Measurements from ENCODE around the gene NPBWR2. TPM values are rescaled to one million over a fixed set of nuclear protein-coding genes. Genes with fewer than 3 reads are reported as not detected.

Gene NPBWR2
- polyA plus RNA-seq, 5 donors, result not detected

DNA sequence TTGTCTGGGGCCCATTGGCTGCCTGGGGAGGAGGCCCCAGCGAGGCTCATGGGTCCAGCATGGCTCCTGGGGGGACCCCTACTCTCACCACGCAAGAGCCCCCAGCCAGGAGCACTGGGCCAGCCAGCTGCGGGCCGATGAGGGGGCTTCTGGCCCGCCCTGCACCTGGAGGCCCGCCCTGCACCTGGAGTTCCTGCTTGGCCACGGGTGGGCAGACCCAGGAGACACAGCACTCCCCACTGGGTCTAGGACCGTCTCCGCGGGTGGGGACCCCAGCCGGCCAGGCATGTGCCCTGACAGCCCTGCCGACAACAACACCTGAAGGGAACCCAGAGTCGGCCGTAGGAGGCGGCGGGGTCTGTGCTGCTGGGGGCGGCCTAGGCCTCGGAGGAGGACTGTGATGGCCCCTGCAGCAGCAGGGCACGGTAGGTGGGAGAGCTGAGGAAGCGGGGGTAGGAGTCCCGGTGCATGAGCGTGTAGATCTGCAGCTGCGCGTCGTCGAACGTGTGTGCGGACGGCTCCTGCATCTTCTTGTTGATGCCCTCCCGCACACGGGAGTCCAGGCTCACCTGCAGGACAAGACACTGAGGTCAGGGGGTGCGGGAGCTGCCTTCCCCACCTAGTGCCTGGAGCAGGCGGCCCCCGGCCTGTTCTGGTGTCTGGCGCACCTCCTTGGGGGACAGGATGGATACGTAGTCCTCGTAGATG, 33.7 kb downstream of the NPBWR2 start:
- no peak for DNase-seq

DNA sequence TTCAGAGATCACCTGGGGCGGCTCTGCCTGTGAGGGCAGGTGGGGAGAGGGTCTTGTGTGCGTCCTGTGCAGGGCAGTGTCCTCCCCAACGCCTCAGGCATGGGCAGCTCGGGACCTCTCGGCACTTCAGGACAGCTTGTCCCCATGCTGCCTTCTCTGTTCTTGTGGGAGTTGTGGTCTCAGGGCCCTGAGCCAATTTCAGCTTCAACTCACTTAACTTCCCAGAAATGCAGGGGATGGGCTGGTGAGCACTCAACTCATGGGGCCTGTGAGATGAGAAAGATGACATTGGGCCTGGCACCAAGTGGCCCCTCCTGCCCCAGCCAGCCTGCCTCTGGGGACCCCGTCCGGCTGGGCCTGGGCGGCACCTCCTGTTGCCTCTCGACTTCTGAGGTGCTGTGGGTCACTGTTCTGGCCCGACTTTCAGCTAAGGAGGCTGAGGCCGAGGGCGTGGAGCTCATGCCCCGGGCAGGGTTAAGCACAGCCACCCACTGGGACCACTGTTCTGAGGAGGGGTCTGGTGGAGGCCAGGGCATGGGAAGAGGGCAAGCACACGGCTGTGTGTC, 34.8 kb downstream of the NPBWR2 start:
- no peak for DNase-seq

DNA sequence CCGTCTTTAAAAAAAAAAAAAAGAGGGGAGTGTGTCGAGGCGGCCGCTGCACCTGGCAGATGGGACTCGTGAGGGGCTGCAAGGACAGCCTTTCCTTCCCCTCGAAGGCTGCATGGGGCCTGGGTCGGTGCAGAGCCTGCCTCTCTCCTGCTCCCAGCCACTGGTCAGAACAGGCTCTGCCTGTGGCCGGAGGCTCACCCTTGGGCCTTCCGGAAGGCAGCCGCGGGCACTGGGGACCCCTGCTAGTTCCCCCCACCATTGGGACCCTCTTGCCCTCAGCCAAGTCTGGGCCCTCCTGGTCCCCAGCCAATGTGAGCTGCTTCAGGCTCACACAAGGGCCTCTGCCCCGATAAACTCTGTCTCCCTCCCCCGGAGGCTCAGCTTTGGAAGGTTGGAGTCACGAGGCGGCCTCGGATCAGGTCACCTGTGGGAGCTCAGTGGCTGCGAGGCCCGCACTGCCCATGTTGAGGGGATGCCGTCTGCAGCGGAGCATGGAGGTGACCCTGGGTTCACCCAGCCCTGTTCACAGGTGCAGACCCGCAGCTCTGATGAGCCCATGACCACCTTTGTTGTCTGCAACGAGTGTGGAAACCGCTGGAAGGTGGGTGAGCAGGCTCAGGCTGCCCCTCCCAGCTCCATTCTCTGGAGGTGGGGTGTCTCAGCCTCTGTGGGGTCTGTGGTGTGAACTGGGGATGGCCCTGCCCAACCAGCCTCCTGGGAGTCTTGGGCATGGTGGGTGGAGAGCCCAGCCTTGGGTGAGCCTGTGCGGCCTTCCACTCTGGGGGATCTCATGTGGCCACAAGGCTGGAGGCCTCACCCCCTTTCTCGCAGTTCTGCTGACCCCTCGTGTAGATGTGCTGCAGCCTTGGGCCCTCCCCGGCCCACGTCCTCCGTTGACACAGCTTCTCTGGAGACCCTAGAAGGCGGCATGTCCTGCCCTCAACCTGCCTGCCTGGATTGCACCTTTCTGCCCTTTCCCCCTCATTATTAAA, 35.7 kb downstream of the NPBWR2 start:
- no peak for DNase-seq

DNA sequence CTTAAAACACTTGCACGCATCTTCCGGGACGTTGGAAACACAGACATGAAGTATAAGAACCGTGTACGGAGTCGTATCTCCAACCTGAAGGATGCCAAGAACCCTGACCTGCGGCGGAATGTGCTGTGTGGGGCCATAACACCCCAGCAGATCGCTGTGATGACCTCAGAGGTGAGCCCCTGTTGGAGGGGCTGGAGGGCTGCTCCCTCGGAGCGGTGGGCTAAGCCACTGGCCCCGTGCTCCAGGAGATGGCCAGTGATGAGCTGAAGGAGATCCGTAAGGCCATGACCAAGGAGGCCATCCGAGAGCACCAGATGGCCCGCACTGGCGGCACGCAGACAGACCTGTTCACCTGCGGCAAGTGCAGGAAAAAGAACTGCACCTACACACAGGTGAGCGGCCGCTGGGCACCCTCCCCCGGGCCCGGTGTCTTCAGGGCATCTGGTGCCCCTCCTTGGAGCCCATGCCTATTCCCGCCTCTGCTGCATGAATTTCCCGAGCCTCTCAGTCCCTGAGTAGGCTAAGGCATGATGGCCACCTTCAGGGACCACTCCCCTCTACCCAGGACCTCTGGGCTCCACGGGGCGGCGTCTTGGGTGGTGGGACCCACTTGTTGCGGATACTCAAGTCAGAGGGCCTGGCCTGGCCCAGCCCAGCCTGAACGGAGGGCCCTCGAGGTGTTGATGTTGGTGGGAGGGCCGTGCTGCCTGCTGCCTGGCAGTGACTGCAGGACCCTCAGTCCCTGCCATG, 36.9 kb downstream of the NPBWR2 start:
- no peak for DNase-seq

DNA sequence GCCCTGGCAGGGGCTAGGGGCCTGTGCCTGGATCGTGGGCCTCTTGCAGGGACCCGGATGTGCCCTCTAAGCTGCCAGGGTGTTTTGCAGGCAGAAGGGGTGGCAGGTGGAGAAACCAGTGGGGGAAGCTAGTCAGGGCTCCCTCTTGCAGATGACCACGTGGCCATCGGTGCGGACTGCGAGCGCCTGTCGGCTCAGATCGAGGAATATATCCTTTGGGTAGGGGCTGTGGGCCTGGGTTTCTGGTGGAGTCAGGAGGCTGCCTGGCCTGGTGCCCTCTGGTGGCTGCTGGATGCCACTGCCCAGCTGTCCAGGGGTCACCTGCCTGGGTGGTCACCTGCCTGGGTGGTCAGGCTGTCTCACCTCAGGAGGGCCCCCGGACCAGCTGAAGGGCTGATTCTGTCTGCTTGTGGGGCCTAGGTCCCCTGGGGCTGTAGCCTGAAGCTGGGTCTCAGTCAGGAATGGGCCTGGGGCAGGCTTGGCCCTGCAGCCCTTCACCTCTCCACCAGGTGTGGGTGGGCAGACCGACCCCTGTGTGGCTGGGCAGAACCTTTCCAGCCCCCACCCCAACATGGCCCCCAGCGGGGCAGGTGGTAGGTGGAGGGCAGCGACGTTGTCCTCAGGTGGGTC, 37.6 kb downstream of the NPBWR2 start:
- DNase-seq, result no peak

DNA sequence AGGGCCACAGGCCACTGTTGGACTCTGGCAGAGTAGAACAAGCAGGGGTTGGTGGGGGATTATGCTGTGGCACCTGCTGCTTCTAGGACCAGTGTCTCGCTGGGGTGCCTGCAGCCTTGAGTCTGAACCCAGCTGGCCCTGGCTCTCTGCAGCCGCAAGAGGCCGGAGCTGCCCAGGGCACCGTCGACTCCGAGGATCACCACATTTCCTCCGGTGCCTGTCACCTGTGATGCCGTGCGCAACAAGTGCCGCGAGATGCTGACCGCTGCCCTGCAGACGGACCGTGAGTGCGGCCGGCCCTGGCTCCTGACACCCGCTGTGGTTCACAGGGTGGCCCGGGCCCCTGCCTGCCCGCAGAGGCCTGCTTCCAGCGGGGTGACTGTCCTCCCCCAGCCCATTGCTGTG, 38.2 kb downstream of the NPBWR2 start:
- no peak for DNase-seq

DNA sequence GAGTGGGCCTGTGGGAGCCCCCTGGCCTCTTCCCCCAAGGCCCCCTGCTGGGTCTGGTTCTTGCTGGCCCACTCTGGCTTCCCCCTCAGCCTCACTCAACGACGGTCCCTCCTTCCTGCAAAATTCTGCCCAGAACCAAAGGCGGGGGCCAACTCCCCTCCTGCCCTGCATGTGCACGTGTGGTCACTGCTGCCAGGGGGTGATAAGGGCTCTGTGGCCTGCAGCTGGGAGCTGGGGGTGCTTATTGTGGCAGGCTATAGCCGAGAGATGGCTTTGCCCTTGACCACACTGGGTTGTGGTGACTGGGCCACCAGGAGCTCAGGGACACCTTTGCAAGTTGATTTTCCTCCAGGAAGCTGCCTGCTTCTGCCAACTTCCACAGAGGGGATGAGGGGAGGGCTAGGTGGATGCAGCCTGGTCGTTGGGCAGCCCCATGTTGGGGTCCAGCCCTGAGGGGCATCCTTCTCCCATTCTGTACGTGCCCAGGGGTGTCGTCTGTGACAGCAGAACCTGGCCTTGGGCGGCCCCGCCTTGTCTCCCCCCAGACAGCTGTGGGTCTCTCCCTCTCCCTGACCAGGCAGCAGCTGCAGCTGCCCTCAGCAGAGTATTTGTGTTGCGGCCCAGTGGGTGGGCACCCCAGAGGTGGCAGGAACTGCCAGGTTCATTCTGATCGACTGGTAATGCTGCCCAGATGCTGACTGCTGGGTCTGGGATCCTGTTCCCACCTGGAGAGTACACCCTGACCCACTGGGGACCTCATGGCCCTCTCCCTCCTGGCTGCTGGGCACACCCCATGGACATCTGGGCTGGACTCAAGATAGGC, 38.8 kb downstream of the NPBWR2 start:
- no peak for DNase-seq

DNA sequence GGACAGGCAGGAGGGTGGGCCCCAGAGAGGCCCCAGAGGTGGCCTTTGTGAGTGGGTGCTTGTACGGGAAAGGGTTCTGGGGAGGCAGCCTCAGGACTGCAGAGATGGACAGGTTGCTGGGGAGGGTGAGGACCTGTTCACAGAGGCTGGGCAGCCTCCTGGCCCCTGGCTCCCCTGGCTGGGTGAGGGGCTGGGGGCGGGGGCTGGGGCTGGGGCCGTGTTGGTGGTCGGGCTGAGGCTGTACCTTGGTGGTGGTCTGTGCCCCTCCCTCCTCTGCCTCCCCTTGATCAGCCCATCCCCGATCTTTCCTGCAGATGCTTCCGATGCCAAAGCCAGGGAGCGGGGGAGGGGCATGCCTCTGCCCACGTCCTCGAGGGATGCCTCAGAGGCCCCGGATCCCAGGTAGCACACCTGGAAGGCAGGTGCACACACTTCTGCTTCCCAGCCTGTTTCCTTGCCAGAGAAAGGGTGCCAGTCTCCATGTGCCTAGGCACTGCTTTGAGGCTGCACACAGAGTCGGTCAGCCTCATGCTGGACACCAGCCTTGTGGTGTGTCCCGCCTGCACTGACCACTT, 39.5 kb downstream of the NPBWR2 start:
- DNase-seq, result no peak

DNA sequence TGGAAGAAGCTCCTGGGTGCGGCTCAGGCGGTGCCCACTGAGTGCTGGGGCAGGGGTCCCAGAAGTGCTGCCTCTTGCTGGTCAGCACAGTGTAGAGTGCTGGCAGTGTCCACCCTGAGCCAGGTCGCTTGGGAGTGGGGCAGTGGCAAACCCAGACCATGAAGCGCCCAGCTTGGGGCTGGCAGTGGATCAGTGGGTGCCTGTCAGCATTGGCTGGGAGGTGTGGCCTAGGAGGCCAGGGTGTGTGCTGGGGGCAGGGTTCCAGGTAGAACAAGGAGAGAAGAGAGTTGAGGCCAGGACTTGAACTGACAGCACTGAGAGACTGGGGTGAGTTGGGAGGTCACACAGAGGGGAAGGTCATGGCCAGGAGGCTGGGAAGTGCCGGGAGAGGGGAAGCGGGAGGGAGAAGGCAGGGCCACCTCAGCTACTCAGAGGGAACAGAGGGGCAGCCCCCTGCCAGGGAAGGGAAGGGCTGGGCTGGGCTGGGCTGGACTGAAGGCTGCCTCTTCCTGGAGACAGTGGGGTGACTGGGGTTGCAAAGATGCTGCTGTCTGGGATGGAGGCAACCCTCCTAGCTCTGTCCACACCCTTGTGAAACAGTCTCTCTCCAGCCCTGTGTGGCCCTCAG, 40.2 kb downstream of the NPBWR2 start:
- no peak for DNase-seq

DNA sequence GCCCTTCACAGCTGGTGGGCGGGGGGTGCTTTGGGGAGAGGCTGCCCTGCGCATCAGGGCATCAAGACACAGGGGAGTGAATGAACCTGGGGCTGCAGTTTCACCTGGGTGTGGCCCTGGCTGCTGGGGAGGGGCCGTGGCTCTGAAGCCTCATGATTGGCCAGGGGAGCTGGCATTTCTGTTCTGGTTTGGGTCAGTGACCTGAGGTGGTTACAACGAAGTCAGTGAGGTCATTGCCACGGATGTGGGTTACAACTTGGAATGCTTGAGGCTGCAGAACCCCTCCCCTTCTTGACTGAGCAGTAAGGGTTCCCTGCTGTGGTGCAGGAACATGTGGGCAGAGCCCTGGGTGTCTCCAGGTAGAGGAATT, 41.4 kb downstream of the NPBWR2 start:
- no peak for DNase-seq

DNA sequence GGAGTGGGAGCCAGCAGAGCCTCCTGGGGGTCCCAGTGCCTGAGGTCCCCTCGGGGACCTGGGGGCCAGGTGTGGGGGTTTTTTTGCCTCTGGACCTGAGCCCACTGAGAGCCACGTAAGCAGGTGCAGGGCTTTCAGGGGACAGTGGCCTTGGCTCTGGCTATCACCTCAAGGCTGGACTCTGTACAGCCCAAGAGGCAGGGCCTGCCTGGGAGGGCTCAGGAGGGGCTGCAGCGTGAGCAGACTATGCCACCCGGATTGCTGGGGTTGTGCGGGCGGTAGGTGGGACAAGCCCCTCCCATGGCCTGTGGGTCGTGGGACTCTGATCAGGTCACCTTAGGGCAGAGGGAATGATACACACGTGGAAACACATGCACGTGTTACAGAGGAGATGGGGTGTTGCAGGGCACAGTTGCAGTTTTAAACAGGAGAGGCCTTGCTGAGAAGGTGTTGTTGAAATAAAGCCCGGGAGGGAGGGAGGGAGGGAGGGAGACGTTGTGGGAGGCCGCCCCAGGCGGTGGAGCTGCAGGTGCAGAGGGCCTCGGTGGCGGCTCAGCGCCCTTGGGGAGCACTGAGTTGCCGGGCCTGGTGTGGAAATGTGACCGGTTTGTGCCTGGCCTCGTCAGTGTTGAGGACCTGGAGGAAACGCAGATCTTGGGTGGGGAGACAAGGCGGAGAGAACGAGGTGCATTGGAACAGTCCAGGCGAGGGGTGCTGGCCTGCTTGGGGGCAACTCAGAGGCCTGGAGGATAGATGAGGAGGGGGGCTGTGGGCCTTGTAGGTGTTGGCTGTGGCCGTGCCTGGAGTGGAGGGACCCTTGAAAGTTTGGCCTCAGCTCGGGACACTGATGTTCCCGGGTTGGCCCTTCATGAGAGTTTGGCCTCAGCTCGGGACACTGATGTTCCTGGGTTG, 42.0 kb downstream of the NPBWR2 start:
- no peak for DNase-seq

DNA sequence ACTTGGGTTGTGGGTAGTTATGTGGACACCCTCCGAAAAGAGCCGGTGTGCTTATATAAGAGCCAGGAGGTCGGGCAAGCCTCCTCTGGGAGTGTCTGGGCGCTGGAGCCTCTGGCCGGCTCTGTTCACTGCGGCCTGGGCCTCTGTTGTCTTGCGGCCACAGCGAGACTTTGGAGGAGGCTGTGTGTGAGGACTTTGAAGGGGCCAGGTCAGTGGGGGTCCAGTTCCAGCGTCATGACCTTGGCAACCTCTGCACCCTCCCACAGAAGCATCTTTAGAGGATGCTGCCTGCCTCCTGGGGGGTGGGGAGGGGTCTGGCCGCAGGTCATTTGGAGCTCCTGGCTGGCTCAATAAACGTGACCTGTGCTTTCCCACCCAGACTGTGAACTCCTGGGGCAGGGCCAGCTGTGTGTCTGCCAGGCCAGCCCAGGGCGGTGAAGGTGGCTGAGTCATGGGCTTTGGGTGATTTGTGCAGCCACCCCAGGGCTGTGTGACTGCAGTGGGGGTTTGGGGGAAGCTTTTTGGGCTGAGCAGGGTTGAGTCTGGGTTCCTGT, 43.1 kb downstream of the NPBWR2 start:
- no peak for DNase-seq

DNA sequence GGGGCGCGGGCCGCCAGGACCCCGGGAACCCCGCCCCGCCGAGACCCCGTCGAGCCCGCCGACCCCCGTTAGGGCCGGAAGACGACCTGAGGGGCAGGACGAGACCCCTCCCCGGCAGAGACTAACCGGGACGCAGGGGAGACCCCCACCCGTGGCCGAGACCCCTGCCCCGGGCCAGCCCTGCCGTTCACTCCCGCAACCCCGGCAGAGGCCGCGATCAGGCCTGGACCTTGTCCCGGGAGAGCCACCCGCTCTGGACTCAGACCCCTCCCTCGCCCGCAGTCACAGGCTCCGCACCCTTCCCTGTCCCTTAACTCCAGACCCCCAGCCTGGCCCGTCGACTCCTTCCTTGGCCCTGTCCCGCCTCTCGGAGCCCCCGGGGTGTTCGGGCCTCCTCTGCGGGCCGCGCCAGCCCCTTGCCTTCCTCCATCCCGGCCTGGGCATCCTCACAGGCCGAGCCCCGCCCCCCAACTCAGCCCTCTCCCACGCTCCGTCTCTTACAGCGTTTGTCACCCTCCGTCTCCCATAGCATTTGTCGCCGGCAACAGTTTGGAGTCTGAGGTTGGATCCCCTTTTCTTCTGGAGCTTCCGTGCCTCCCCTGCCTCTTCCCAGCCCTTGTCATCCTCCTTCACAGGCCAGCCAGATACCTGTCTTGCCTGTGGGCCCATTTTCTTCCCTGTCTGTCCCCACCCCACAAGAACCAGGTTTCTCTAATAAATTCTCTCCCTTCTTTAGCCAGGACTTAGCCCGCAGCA, 43.8 kb downstream of the NPBWR2 start:
- DNase-seq, result no peak

DNA sequence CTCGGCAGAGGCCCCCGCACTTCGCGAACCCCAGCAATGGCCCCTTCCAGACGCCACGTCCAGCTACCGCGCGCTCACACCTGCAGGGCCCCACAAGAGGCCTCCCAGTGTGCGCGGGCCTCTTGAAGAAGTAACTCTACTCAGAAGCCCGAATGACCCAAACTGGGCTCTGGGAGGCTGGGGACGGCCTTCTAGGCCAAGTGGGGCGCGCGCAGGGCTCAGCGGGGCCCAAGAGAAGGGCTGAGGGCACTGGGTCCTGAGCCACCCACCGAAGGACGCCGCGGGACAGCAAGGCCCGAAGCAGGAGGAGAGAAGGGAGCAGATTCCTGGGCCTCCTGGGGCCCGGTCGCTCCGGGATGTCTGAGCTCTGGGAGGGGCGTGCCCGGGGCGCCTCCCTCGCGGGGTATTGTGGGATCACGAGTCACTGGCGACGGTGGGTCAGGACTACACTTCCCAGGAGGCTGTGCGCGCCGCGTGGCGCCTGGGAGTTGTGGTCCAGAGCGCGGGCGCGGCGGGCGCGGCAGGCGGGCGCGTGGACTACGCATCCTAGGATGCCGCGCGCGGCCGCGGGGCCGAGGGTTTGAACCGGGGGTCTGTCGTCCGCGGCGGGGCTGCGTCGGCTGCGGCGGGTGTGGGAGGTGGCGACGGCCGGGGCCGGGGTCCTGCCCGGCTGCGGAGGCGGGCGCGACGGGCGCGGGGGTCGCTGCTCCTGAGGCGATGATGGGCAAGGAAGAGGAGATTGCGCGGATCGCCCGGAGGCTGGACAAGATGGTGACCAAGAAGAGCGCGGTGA, 44.6 kb downstream of the NPBWR2 start, which contains the start of gene TCEA2:
TSS of gene TCEA2 (plus strand) at position 603 of the 793 bp plus-strand sequence. CDS start at position 718, 115 bp downstream.
- DNase-seq, result peak; percentile 95 to 96

DNA sequence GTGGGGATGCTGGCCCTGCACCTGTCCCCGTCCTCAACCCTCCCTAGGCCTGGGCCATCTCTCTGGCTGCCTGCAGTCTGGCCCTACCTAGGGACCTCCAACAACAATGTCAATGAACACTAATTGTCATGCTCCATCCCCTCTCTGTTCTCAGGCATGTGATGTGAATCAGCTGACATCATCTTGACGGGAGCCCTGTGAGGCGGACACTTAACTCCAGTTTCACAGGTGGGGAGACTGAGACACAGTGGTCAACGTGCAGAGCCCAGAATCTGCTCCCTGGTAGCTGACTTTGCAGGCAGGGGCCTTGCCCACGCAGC, 45.1 kb downstream of the NPBWR2 start:
- no peak for DNase-seq

DNA sequence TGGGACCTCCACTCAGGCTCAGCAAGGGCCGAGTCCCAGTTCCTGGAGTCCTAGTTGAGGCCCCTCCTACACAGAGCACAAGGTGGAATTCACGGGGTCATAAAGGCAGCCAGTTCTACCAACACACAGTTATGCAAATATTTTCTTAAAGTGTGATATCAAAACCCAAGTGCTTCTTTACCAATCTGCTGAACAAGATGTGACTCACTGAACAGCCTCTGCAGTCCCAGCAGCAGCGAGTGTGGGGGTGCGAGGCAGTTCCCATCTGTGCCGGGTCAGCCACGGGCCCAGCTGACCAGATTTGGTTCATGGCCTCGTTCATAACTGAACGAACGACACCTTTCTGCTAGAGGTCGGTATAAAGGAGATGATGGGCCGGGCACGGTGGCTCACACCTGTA, 48.8 kb downstream of the NPBWR2 start:
- DNase-seq, result no peak
